SU-DHL-6 (cell line): ENCODE measurements around the gene LHFPL3.

Source experiments
- EZH2phosphoT487 ChIP-seq: fragments of 200-600 bp; sonication (generic), shearing (Covaris generic); conservative IDR thresholded peaks from 2 replicates; pipeline ENCODE4 v1.6.1; 2018; ENCODE audit warnings: mild to moderate bottlenecking, antibody characterized with exemption, low read length, moderate library complexity, mixed read lengths
- TF ChIP-seq, protein P1 (sequence below): fragments of 200-600 bp; sonication (generic); IDR thresholded peaks from one replicate; pipeline ENCODE4 v1.5.1; 2017; ENCODE audit warnings: antibody characterized with exemption, mild to moderate bottlenecking, low read length, moderate library complexity; ENCODE audit not compliant: insufficient read depth, poor library complexity, severe bottlenecking

DNA sequence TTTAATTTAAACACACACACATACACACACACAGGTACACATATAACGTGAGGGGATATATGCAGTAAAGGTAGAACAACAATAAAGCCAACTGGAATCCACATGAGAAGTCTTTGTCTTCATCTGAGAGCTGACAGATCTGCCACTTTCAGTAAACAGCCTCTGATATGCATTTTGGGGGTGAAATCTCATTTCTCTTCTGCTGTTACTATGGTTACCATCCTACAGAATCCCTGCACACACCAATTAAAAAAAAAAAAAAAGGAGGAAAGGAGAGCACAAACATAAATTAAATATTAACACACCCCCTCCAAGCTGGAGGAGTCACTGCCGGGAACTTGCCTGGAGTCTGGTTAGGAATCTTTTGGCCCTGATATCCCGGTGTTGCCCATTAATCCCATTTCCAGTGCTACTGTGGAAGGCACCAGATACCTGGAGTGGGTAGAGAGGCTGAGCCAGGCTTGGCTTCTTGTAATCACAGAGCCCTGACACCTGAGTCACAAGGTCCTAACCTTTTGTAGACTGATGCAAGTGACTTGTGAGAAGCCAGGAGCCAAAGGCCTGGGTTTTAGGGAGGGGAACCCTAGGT, 169.1 kb downstream of the LHFPL3 start:
- TF ChIP-seq, protein P1, sequence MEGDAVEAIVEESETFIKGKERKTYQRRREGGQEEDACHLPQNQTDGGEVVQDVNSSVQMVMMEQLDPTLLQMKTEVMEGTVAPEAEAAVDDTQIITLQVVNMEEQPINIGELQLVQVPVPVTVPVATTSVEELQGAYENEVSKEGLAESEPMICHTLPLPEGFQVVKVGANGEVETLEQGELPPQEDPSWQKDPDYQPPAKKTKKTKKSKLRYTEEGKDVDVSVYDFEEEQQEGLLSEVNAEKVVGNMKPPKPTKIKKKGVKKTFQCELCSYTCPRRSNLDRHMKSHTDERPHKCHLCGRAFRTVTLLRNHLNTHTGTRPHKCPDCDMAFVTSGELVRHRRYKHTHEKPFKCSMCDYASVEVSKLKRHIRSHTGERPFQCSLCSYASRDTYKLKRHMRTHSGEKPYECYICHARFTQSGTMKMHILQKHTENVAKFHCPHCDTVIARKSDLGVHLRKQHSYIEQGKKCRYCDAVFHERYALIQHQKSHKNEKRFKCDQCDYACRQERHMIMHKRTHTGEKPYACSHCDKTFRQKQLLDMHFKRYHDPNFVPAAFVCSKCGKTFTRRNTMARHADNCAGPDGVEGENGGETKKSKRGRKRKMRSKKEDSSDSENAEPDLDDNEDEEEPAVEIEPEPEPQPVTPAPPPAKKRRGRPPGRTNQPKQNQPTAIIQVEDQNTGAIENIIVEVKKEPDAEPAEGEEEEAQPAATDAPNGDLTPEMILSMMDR: no peak
- TF ChIP-seq EZH2phosphoT487: no peak
